Ammon's horn (tissue), 1 donor: ENCODE measurements around the gene SMOC2.

Experiments
- DNase-seq: peaks from one replicate; pipeline ENCODE4 v3.0.0-alpha.2; 2016; ENCODE audit warnings: low spot score

SMOC2 gene

DNA sequence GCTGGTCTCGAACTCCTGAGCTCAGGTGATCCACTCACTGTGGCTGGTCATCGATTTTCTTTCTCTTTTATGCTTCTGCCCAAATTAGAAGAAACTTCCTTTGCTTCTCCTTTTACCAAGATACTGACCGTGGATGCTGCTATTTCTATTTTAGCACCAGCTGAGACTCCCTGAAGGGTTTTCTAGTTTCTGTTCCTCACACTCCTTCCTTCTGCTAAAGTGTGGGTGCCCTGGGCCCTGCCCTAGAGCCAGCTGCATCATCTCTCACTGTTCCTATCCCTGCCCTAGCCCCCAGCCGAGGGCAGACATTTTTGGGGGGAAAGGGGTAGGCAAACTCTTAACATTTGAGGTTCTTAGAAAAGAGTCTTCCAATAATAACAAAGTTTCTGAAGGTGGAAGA lies 6.3 kb downstream of the SMOC2 start:
- DNase-seq, result peak; percentile 27

DNA sequence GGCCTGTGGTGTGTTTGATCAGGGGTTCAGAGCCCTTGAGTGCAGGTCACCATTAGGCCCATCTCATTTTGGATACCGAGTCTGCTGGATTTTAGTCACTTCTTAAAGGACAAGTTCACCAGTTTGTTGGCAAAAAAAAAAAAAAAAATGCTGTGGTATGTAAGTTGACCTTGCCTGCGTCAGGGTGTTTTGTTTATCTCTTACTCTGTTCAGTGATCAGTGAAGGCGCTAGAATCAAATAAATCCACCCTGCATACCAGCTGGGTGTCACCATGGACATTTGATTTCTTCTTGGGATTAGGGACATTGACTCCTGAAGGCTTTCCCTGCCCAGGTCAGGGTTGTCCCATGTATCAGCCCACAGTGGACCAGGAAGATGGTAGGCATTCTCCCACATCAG lies 6.7 kb downstream of the SMOC2 start:
- DNase-seq, result no peak

DNA sequence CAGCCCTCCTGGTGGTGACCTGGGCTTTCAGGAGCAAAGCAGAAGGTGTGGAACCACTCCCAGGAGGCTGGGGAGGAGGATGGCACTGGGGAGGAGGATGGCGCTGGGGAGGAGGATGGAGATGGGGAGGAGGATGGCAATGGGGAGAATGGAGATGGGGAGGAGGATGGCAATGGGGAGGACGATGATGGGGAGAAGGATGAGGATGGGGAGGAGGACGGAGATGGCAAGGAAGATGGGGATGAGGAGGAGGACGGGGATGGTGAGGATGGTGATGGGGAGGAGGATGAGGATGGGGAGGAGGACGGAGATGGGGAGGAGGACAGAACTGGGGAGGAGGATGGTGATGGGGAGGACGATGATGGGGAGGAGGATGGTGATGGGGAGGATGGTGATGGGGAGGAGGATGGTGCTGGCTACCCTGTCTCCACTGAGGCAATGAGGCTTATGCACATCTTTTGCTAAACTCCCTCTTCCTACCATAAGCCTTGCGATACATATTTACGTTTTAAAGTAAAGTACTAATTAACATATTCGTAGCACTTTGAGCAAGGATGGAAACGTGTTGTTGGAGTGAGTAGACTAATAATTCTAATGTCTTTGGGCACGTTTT lies 7.4 kb downstream of the SMOC2 start:
- DNase-seq, result no peak

DNA sequence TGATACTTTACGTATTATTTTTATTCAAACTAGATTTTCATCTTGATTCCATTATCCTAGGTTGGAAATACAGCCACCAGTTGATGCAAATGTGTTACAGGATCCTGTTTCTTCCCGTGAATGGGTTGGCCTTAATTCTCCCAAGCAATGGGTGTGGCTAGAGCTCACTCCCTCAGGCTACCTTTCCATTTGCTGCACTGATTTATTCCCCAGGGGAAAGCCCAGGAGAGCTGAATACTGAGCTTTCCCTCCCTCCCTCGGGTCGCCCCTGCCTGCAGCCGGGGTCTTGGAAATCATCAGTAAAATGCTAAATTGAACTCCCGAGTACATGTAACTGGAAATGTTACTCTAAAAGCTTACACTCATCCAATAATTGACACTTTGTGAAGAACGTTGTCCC lies 9.9 kb downstream of the SMOC2 start:
- DNase-seq, result no peak

DNA sequence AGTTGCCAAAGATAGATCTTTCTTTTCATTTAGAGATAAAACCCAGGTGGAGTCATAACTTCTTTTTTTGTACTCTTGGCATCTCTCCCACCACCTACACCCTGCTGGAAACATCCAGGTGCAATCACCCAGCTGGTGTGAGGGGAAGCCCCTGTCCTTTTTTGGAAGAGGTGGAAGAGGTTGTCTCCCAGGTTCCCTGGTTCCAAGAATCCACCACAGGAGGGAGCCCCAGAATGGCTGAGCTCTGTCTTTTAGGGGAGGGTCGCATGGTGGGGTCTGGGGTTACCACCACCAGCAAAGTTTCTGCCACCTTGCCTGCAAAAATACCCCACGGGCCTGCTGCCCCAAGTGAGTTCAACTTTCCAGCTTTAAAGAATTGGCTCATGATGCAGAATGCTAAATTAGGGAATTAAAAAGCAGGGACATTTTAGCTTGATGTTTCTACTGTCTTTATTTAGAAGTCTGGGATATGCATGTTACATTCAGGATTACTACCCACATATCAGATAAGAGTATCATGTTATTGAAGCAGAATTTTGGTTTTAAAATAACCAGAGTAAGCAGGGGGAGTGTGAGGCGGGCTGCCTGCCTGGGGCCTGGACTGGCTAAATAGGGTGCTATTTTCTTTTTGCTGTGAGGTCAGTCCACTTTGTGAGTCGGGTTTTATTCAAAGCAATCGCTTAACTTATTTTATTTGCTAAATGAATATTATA lies 11.0 kb downstream of the SMOC2 start:
- DNase-seq, result no peak

DNA sequence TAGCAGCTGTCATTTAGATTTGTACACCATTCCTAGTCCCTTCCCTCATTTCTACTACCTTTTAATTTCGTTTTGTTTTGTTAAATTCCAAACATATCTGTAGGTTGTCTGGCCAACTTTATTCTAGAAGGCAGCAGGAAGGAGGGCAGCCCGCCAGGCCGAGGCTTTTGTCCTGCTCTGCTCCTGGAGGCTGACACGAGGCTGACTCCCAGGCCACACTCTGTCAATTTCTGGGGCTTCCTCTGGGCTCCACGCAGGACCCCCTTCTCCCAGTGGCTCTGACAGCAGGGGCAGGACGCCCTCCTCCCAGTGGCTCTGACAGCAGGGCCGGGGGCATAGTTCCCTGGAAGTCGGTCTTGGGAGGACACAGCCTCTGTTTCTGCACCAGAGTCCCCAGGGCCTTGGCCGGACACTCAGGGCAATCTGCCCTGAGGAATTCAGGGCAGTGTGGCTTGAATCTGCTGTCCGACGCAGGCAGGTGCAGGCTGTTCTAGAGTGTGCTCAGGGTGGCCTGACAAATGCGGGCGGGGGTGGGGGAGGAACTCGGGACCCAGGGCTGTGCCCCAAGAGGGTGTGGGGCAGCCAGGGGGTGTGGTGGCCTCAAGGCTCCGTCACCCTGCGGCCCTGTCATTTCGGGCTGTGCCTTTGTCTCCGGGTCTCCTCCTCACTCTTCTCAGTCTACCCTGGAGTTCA lies 11.8 kb downstream of the SMOC2 start:
- DNase-seq, result no peak

DNA sequence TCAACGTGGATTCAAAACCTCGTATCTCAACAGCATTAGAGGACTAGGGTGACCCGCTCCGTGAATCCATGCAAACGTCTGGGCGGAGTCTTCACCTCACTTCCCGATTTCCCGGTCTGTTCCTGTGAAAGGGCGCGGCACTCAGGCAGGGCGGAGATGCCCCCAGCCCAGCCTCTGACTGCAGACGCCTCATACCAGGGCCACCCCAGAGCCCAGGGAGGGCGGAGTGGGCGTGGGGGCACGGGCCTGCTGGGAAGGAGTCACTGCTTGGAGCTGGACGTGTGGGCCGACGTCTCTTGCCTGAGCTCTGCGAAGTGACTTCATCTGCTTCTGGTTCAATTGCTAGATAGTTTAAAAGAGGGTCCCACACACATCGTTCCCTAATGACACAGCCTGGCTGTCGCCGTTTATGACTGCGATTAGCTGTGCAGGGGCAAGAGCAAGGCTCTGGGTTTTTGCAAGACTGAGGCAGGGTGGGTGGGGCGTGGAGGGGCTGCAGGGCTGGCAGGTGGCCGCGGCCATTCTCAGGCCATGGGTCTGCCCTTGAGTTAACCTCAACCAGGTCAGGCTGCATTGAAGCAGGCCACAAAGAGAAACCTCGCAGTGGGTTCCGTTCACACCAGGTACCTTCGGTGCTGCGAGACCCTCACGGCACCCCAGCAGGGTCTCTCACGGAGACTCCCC lies 15.0 kb downstream of the SMOC2 start:
- DNase-seq, result no peak

DNA sequence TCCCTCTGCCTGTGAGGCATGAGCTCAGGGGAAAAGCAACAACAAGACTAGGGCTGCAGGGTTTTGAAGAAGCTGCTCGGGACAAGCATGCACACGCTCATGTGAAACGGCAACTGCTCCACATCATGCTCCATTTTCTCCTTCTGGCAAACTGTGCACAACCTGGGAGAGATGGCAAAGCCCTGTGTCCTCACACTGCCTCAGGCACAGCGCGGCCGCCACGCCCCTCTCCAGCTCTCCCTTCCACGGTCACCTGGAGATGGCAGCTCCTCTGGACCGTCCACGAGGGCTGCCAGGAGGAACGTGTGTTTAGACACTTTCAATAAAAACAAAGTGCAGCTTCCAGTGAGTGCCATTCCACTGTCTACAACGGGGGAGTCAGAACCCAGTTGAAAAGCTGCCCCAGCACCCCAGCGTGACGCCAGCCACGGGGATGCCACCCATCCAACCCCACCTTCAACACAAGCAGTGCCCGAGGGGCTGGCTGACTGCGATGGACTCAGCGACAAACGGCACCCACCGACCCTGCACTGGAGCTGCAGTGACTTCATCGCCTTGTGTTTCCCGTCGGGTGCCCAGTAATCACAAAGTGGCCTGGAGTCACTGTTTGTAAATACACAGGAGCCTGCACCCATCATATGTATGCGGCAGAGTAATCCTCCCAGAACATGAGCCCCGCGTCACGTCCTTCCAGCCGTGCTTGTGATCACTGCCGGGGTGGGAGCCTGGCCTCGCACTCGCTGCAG lies 16.1 kb downstream of the SMOC2 start:
- no peak for DNase-seq

DNA sequence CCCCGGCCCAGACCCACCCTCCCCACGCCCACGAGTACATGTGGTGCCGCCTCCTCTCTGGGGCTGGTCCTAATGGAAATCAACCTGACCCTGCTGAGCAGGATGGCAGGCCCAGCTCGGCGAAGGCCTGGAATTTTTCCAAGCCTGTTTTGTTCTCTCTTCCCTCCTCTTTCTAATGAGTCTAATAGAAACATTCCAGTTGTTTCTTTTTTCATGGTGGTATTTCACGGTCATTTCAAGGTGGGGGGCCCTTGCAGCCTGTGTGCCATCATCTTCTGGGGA lies 16.6 kb downstream of the SMOC2 start:
- no peak for DNase-seq

DNA sequence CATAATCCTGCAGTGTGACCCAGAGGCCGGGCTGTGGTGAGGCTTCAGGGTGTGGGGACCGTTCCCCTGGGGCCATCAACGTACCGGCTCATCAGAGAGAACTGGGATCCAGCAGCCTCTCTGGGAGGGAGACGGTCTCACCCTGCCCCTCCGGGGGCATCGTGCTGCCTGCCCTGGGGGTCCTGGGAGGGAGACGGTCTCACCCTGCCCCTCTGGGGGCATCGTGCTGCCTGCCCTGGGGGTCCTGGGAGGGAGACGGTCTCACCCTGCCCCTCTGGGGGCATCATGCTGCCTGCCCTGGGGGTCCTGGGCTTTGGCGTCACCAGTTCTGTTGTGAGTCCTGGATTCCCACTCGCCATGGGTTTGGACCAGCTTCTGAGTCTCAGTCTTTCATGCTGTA lies 17.1 kb downstream of the SMOC2 start:
- DNase-seq, result no peak

DNA sequence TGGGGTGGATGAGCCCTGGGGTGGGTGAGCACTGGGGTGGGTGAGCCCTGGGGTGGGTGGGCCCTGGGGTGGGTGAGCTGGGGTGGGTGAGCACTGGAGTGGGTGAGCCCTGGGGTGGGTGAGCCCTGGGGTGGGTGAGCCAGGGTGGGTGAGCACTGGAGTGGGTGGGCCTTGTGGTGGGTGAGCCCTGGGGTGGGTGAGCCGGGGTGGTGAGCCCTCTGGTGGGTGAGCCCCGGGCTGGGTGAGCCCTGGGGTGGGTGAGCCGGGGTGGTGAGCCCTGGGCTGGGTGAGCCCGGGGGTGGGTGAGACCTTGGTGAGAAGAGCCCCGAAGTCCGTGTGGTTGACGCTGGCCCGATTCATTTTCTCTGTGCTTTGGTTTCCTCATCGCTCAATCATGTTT lies 18.6 kb downstream of the SMOC2 start:
- no peak for DNase-seq

DNA sequence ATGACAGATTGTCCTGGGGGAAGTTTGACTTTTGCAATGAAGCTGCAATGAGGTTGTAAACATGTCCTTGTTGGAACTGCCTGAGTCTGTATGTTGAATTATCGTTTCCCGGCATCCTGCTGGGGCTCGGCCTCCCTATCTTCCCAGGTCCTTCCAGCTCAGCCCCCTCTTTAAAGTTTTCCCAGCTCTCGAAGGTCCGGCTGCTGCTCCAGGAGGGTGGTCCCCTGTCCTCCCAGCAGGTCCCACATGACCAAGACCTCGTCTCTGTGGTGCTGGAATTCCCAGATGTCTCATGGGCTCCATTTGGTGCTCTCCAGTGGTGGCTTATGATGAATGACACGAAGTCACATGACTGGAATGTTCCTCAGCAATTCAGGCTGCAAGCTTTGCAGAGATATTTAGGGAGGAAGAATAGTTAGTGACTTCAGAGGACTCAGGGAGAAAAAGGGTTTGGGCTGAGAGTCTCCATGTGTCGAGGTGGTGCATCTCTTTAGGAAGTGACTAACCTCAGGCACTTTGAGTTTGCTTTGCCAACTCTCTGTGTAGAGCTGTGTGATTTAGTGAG lies 21.4 kb downstream of the SMOC2 start:
- no peak for DNase-seq

DNA sequence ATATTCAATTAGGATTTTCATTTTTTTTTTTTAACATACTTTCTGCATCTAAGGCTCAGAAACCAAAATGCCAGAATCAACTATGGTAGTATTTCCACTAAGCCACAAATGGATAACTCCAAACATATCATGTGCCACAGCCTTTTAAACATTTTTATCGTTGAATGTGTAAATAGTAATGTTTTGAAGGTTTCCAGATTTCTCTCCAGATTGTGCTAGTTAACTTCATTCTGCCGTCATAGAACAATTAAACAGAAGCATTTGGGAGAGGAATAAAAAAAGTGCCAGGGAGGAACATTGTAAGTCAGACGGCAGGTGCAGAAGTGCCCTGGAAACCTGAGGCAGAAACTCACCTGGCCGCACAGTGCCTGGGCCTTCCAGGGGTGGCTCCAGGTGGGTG lies 23.6 kb downstream of the SMOC2 start:
- no peak for DNase-seq

DNA sequence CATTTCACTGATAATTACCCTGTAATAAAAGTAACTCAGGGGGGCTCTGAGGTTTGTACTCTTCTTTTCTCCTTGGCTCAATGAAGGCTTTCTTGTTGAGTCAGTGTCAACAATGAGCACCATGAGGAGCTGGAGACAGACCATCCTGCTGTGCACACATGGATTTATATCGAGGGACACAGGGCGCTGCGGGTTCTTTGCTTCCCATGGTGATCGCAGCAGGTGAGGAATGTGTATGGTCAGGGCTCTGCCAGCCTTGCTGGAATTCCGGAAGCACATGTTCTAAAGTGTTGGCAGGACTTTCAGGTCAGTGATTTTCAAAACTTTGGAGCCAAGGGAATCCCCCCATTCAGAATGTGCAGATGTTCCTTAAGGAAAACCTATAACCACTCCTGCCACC lies 27.1 kb downstream of the SMOC2 start:
- no peak for DNase-seq

DNA sequence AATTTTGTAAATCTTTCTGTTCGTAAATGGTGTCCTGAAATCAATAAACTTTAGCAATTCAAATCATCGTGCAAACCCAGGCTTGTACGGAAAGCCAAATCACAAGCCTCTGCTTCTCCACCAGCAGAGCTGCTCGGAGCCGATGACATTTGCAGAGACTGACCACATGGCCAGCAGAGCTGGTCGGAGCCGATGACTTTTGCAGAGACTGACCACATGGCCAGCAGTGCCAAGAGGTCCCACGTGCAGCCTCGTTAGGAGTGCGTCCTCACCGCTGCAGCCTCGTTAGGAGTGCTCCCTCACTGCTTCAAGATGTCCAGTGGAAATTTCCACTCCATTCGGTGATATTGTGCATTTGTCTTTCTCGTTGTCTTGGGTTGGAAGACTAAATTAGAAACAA lies 28.5 kb downstream of the SMOC2 start:
- no peak for DNase-seq

DNA sequence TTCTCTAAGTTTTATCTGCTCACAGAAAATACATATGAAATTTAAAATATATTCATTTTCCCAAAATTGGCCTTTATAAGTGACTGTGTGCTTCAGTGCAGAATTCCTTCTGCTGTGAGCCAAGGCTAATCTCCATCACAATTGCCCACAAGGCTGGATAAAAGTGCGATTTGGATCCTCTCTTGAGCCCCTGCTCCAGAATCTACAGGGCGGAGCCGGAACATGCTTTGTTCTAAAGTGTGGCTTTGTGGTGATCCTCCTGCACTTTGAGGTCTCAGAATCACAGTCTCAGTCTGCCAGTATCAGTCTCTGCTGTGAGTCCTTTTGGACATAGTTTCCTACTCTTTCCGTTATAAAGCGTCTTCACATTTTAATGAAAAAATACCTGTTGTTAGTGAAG lies 28.9 kb downstream of the SMOC2 start:
- DNase-seq, result no peak

DNA sequence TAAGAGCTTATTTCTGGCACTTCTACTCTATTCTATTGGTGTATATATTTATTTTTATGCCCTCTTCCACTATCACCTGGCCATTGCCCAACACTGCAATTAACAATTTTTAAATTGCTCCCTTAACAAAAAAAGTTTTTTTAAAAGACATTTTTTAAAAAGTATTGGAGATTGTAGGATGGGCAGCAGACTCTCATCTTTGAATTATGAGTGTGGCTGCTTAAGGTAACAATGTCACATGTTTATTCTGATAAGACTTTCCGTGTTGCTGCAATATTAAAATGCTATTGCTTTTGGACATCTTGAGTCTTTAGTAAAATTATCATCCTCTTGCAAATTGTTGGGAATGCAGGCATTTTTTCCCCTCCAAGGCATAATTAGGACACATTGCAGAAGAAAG lies 31.4 kb downstream of the SMOC2 start:
- no peak for DNase-seq

DNA sequence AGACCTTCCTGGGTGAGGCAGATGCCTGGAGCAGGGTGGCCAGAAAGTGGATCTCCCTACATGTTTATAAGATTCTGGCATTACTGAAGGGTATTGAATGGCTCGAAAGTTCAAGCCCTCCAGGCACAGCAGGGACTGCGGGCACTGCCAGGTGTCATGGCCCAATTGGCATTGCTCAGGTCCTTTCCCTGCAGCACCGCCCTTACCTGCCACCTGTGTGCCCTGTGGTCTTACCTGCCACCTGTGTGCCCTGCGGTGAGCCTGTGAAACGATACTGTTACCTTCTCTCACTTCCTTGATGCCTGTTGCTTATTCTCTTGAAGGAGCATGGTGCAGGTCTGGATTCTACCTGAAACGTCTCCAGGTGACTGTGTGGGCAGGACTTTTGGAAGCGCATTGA lies 32.2 kb downstream of the SMOC2 start:
- no peak for DNase-seq

DNA sequence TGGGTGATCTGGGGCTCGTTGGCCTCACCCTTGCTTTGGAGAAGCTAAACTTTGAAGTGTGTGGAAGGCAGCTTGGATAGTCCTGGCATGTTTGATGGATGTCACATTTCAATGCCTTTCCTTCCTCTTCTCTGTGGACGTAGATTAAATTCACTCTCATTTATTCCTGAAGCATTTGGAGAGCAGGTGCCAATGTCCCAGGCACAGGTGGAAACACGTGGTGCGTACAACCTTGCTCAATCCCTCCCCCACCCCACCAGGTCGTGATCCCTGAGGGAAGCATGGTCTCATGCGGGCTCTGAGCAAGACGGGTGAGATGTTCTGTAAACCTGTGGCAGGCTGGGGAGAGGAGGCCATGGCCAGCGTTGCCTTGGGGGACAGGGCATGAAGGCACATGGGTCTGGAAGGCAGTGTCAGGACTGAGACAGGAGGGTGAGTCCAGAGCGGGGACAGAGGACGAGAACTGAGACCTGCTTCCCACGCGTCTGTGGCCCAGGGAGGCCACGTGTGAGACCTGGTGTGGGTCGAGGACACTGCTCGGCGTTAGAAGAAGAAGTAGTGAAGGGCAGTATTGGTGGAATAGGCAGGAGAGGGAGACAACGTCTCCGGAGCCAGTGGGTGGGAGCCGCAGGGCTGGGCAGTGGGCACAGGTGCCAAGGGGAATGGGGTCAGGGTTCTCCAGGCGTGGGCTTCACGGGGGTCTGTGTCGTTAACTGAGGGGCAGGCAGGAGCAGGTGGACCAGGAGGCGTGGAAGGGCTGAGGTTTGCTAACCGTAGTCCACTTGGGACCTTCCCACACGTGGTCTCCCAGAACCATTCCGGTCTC lies 34.4 kb downstream of the SMOC2 start:
- no peak for DNase-seq

DNA sequence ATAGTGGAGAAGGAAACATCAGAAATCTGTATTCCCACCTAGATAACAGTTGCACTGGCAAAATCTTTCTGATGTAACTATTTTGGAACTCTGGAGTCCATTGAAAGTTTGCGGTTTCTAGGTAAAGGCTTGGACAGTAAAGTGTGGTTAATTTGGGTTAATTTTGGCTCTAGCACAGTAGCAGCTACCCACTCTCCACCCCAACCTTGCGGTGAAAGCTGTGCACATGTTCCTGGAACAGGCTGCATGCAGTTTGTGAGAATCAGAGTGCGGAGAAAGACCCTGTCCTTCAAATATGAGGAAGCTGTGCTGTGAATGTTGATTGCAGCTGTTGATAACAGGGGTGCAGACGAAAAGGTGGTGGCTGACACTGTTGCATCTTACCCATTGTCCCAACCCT lies 38.4 kb downstream of the SMOC2 start:
- DNase-seq, result no peak

DNA sequence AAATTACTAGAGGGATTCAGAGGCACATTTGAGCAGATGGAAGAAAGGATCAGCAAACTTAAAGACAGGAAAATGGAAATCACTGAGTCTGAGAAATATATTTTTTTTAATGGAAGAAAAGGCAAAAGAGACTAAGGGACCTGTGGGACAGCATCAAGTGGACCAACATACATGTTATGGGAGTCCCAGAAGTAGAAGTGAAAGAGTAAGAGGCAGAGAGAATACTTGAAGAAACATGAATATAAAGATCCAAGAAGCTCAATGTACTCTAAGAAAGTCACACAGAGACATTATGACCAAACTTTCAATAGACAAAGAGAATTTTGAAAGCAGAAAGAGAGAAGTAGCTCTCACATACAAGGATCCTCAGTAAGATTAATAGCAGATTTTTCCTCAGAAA lies 39.5 kb downstream of the SMOC2 start:
- DNase-seq, result no peak
